ENCODE results near the gene PKLR.

DNA sequence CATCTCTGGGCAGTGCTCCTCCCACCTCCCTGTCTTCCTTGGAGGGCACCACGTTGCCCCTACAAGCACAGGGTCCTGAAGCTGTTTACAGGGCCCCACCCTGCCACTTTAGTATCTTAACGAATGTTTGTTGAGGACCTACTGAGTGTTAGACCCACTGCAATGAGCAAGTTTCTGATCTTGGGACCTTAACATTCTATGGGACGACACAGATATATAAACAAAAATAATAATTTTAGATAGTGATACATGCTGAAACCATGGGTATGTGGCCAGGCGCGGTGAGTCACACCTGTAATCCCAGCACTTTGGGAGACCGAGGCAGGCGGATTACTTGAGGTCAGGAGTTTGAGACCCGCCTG, 56.1 kb downstream of the PKLR start:
- TF ChIP-seq YY1 (IDR thresholded peaks at IDR 0.05) (no peak), CTCF (IDR thresholded peaks at IDR 0.05; ENCODE audit: low read depth, low read length, missing input control) (no peak), FOXA2 (IDR thresholded peaks at IDR 0.05) (no peak), JUND (IDR thresholded peaks at IDR 0.05) (no peak), GABPA (IDR thresholded peaks at IDR 0.05 in 1 of 2, conservative IDR thresholded peaks at IDR 0.05 in 1 of 2) (no peak), RAD21 (IDR thresholded peaks at IDR 0.05) (no peak), REST (IDR thresholded peaks at IDR 0.05) (no peak), TAF1 (conservative IDR thresholded peaks at IDR 0.05) (no peak)
- TF ChIP-seq, protein P1, sequence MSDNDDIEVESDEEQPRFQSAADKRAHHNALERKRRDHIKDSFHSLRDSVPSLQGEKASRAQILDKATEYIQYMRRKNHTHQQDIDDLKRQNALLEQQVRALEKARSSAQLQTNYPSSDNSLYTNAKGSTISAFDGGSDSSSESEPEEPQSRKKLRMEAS (IDR thresholded peaks at IDR 0.05) = no peak
